Smooth muscle cell (in vitro differentiated cells): Measurements from ENCODE around the gene MAJIN. TPM values are rescaled to one million over a fixed set of nuclear protein-coding genes. Genes with fewer than 3 reads are reported as not detected.

ENCODE experiments used
- DNase-seq: peaks from one replicate; lab custom pipeline; 2025; ENCODE audit not compliant: unreplicated experiment; lab: John Stamatoyannopoulos, UW
- H2AFZ ChIP-seq: fragments of 200-600 bp; sonication (generic); 2 replicates; pipeline ENCODE4 v1.6.0; 2016; ENCODE audit warnings: antibody characterized with exemption, low read depth, mild to moderate bottlenecking
- H3F3A ChIP-seq: fragments of 200-600 bp; sonication (generic); 2 replicates; pipeline ENCODE4 v1.6.0; 2017; ENCODE audit warnings: antibody characterized with exemption, low read depth
- H3K27ac ChIP-seq: fragments of 200-600 bp; sonication (generic); 2 replicates; pipeline ENCODE4 v1.5.1; 2016; ENCODE audit warnings: low read depth, mild to moderate bottlenecking
- H3K27me3 ChIP-seq: fragments of 200-600 bp; sonication (generic); 2 replicates; pipeline ENCODE4 v1.6.1; 2016; ENCODE audit warnings: low read depth, mild to moderate bottlenecking
- H3K36me3 ChIP-seq: fragments of 200-600 bp; sonication (generic); 2 replicates; pipeline ENCODE4 v1.5.1; 2016; ENCODE audit warnings: low read depth
- H3K4me1 ChIP-seq: fragments of 200-600 bp; sonication (generic); 2 replicates; pipeline ENCODE4 v1.5.1; 2016; ENCODE audit warnings: low read depth
- H3K4me2 ChIP-seq: fragments of 200-600 bp; sonication (generic); 2 replicates; pipeline ENCODE4 v1.6.0; 2016; ENCODE audit warnings: mild to moderate bottlenecking
- H3K4me3 ChIP-seq: fragments of 200-600 bp; sonication (generic); 2 replicates; pipeline ENCODE4 v1.5.1; 2016; ENCODE audit warnings: mild to moderate bottlenecking
- H3K79me2 ChIP-seq: fragments of 200-600 bp; sonication (generic); 2 replicates; pipeline ENCODE4 v1.6.0; 2016; ENCODE audit warnings: low read depth, mild to moderate bottlenecking
- H3K9ac ChIP-seq: fragments of 200-600 bp; sonication (generic); 2 replicates; pipeline ENCODE4 v1.6.0; 2016; ENCODE audit warnings: low read depth
- H3K9me3 ChIP-seq: fragments of 200-600 bp; sonication (generic); replicated peaks from 2 replicates; pipeline ENCODE4 v1.5.1; 2016; ENCODE audit warnings: low read depth
- H4K20me1 ChIP-seq: fragments of 200-600 bp; sonication (generic); 2 replicates; pipeline ENCODE4 v1.6.0; 2016; ENCODE audit warnings: low read depth
- CTCF ChIP-seq: fragments of 200-600 bp; sonication (generic); IDR thresholded peaks from 2 replicates; pipeline ENCODE4 v1.5.1; 2017; ENCODE audit warnings: borderline replicate concordance, mild to moderate bottlenecking, antibody characterized with exemption; ENCODE audit not compliant: insufficient read depth, poor library complexity, severe bottlenecking
- WGBS: methylation state at CpG from one replicate; pipeline ENCODE4 v1.1.7; 2016; ENCODE audit warnings: low lambda C conversion rate; 5-methylcytosine and 5-hydroxymethylcytosine counted together
- polyA plus RNA-seq: library from polyadenylated mRNA; unstranded; fragments of >200 nt; fragmentation: Nextera tagmentation; extraction: Ambion mirVana; gene quantifications from 2 replicates; pipeline ENCODE4 v1.2.1, GENCODE V29; 2016
- total RNA-seq: library from RNA; depleted of rRNA; stranded (reverse); fragments of >200 nt; gene quantifications from 2 replicates; pipeline ENCODE4 v1.2.3, GENCODE V29; 2014

MAJIN gene
- total and polyA plus RNA-seq, 2 experiments from 2014 or later, result not detected

GRCh38 chr11:64897381-64898075 is 74.4 kb downstream of the MAJIN start:
- no peak overlapping the region for H3K4me3 ChIP-seq
- no peaks in the 10 kb centered on the region for H3K27me3 ChIP-seq
- no peaks in the 10 kb centered on the region for H3K4me1 ChIP-seq
- no peaks in the 10 kb centered on the region for H3K9me3 ChIP-seq
- no peak overlapping the region for H3K4me2 ChIP-seq
- no peaks in the 10 kb centered on the region for H3K36me3 ChIP-seq
- no peaks in the 10 kb centered on the region for H3F3A ChIP-seq
- H3K27ac ChIP-seq, result no peak overlapping the region
- TF ChIP-seq CTCF, result no peak
- H4K20me1 ChIP-seq, result no peaks in the 10 kb centered on the region
- H3K9ac ChIP-seq, result no peak overlapping the region
- H3K79me2 ChIP-seq, result no peaks in the 10 kb centered on the region
- no peak overlapping the region for H2AFZ ChIP-seq
- DNase-seq, result no peak
- WGBS, result 96% methylated on average over 19 of the region's 19 CpGs

DNA sequence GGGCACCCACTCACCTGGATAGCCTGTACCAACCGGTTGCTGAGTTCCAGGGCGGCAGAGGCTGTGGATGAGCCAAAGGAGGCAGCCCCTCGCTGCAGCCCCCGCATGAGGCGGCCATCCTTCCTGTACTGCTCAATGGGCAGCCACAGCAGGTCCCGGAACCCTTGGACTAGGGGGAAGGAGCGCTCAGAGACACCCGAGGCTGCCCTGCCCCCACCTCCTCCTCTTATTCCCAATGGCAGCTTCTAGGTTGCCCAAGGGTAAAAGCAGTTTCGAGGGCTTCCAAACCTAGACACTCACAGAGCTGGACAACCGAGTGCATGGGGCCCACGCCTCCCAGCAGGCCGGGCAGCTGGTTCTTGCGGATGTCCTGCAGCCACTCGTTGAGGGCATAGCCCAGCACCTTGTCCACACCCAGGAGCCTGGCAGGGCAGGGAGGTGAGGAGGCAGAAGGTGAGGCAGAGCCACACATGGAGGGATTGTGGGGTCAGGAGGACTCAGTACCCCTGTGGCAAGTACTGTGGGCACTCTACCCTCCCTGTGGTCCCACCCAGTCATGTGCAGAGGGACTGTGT is 75.4 kb downstream of the MAJIN start:
- Histone ChIP-seq H3K79me2 (no peaks in the 10 kb centered on the region), H3K4me1 (no peaks in the 10 kb centered on the region), H2AFZ (no peak overlapping the region), H4K20me1 (no peaks in the 10 kb centered on the region), H3K4me2 (no peak overlapping the region), H3K9me3 (no peaks in the 10 kb centered on the region), H3K4me3 (no peak overlapping the region), H3K36me3 (no peaks in the 10 kb centered on the region), H3F3A (no peaks in the 10 kb centered on the region), H3K27ac (no peak overlapping the region), H3K9ac (no peak overlapping the region), H3K27me3 (no peaks in the 10 kb centered on the region)
- 95% methylated on average over 13 of the region's 14 CpGs for WGBS
- TF ChIP-seq CTCF, result no peak
- DNase-seq, result no peak

DNA sequence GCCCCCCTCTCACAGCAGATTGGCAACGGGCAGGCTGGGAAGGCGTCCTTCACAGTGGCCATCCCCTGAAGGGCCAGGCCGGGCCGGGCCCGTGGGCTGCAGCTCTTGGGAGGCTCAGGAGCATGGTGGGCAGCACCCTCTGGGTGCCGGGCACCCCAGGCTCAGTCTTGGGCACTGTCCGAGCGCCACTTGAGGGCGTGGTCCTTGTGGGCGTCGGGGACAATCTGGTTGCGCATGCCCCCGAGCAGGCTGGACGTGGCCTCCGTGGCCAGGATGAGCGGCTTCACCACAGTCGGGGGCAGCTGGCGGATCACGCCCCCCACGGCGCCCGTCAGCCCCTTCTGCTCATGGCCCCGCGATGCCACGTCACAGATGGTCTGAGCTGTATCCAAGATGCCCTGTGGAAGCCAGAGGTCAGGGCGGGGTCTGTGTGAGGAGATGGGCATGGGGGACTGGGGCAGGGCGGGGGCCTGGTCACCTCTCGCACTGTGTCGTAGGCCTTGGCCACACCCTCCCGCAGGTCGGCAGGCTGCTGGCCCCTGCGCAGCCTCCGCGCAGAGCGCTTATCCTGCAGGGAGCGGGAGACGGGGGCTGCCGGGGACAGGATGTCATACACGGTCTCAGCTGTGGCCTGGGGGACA is 77.0 kb downstream of the MAJIN start:
- WGBS, result 95% methylated on average over 32 of the region's 39 CpGs
- H3K36me3 ChIP-seq, result no peaks in the 10 kb centered on the region
- no peaks in the 10 kb centered on the region for H3K79me2 ChIP-seq
- H3K9ac ChIP-seq, result no peak overlapping the region
- no peaks in the 10 kb centered on the region for H3K4me1 ChIP-seq
- no peak for TF ChIP-seq CTCF
- no peak overlapping the region for H2AFZ ChIP-seq
- no peak for DNase-seq
- no peak overlapping the region for H3K27ac ChIP-seq
- no peaks in the 10 kb centered on the region for H3F3A ChIP-seq
- no peaks in the 10 kb centered on the region for H3K27me3 ChIP-seq
- no peak overlapping the region for H3K4me3 ChIP-seq
- no peak overlapping the region for H3K4me2 ChIP-seq
- no peaks in the 10 kb centered on the region for H4K20me1 ChIP-seq
- H3K9me3 ChIP-seq, result no peaks in the 10 kb centered on the region
